Hindlimb muscle (tissue), 1 donor: ENCODE data around the gene SMPD2. TPM values are rescaled to one million over a fixed set of nuclear protein-coding genes. Genes with fewer than 3 reads are reported as not detected.

Experiments used
- DNase-seq: peaks from one replicate; pipeline ENCODE4 v3.0.0-alpha.2; 2013
- polyA plus RNA-seq: library from polyadenylated mRNA; unstranded; fragments of 120-200 nt; gene quantifications from one replicate; pipeline ENCODE4 v1.2.1, GENCODE V29; 2013; ENCODE audit not compliant: insufficient read length

Gene SMPD2
- polyA plus RNA-seq, 1 donor: 3.9 TPM

GRCh38 chr6:109486068-109486467 lies 45.5 kb downstream of the SMPD2 start:
- no peak for DNase-seq

GRCh38 chr6:109488001-109488400 lies 47.5 kb downstream of the SMPD2 start:
- DNase-seq: no peak

GRCh38 chr6:109490713-109491112 lies 50.2 kb downstream of the SMPD2 start:
- DNase-seq: no peak

- DNase-seq: no peak
Measured at GRCh38 chr6:109491207-109491938, 50.8 kb downstream of the SMPD2 start.

Other genes with a start within 250 kb of the SMPD2 start
- gene CD164, start 58.3 kb upstream of the SMPD2 start, polyA plus RNA-seq: 220 TPM
- 5.4 TPM for gene PPIL6, start 96 bp upstream of the SMPD2 start, polyA plus RNA-seq
- 71.7 TPM for gene MICAL1, start 15.0 kb downstream of the SMPD2 start, polyA plus RNA-seq
- 4.9 TPM for gene ZBTB24, start 42.5 kb downstream of the SMPD2 start, polyA plus RNA-seq